CD4-positive, alpha-beta memory T cell (primary cell): Measurements from ENCODE around the gene ACP2. TPM values are rescaled to one million over a fixed set of nuclear protein-coding genes. Genes with fewer than 3 reads are reported as not detected.
A peak's percentile ranks its signal among the peaks of the same experiment; 100 is the strongest.

ENCODE experiments used
- CTCF ChIA-PET: fragments of 350-600 bp; sonication (Branson Sonifier 250); formaldehyde crosslinking; loops from one replicate; lab custom pipeline; 2021; ENCODE audit warnings: inconsistent platforms; ENCODE audit not compliant: partially characterized antibody; lab: Charles Lee
- POLR2A ChIA-PET: fragments of 350-600 bp; sonication (Branson Sonifier 250); formaldehyde crosslinking; loops from one replicate; lab custom pipeline; 2021; ENCODE audit not compliant: partially characterized antibody; lab: Charles Lee
- DNase-seq, 5 donors: peaks; one replicate each; pipeline versions ENCODE4 v3.0.0 to v3.0.0-alpha.2; 2020 to 2022; ENCODE audit warnings: mixed read lengths in 1 of 5
- H3K27ac ChIP-seq: one replicate; pipeline ENCODE4 v1.7.0; 2013; ENCODE audit warnings: low read depth, low read length
- H3K27me3 ChIP-seq: 2 replicates; pipeline ENCODE4 v1.7.0; 2013; ENCODE audit warnings: mild to moderate bottlenecking, low read length, moderate library complexity; ENCODE audit not compliant: insufficient read depth
- H3K36me3 ChIP-seq: 2 replicates; pipeline ENCODE4 v1.7.0; 2013; ENCODE audit warnings: mild to moderate bottlenecking, low read length, moderate library complexity; ENCODE audit not compliant: insufficient read depth
- H3K4me1 ChIP-seq: 2 replicates; pipeline ENCODE4 v1.7.0; 2013; ENCODE audit warnings: mild to moderate bottlenecking, low read length, moderate library complexity; ENCODE audit not compliant: insufficient read depth
- H3K4me3 ChIP-seq, 2 donors: one replicate each; pipeline ENCODE4 v1.7.0; 2013; ENCODE audit warnings: low read length in 2 of 2, mild to moderate bottlenecking in 1 of 2
- H3K9me3 ChIP-seq, 2 donors: one replicate each; pipeline ENCODE4 v1.7.0; 2013; ENCODE audit warnings: low read length in 2 of 2, control low read depth in 1 of 2; ENCODE audit not compliant: control insufficient read depth in 1 of 2
- H3K27ac Mint-ChIP-seq, 7 donors: one replicate each; pipeline ENCODE4 v1.8.0; 2020 to 2021; ENCODE audit warnings: mixed read lengths in 7 of 7, mild to moderate bottlenecking in 6 of 7, inconsistent platforms in 3 of 7, moderate library complexity in 3 of 7
- H3K27me3 Mint-ChIP-seq, 2 donors: one replicate each; pipeline ENCODE4 v1.8.0; 2020 to 2021; ENCODE audit warnings: mixed read lengths in 2 of 2
- H3K36me3 Mint-ChIP-seq, 2 donors: one replicate each; pipeline ENCODE4 v1.8.0; 2020 to 2021; ENCODE audit warnings: mixed read lengths in 2 of 2, inconsistent platforms in 1 of 2, mild to moderate bottlenecking in 1 of 2
- H3K4me1 Mint-ChIP-seq, 4 donors: one replicate each; pipeline ENCODE4 v1.8.0; 2020 to 2021; ENCODE audit warnings: mixed read lengths in 4 of 4, mild to moderate bottlenecking in 1 of 4
- H3K4me3 Mint-ChIP-seq, 8 donors: one replicate each; pipeline ENCODE4 v1.8.0; 2020 to 2021; ENCODE audit warnings: mixed read lengths in 8 of 8, mild to moderate bottlenecking in 7 of 8, moderate library complexity in 6 of 8, inconsistent platforms in 3 of 8
- H3K9me3 Mint-ChIP-seq, 8 donors: one replicate each; pipeline ENCODE4 v1.8.0; 2020 to 2021; ENCODE audit warnings: mixed read lengths in 8 of 8, mild to moderate bottlenecking in 5 of 8, inconsistent platforms in 3 of 8, moderate library complexity in 1 of 8
- intact Hi-C: fragments of 100-400 bp; cut with micrococcal nuclease; formaldehyde crosslinking; loops from one replicate; pipeline ENCODE4 v1.15.1; 2023
- polyA plus RNA-seq, 2 donors: library from polyadenylated mRNA; unstranded; fragments of 300-500 nt; fragmentation: Illumina TruSeq; gene quantifications; one replicate each; pipeline ENCODE4 v1.2.3, GENCODE V29; 2021
- total RNA-seq, 2 experiments: library from RNA; stranded (reverse); gene quantifications; one replicate each; pipeline ENCODE4 v1.2.3, GENCODE V29; 2021

ACP2 gene
- total and polyA plus RNA-seq, 4 experiments from 2014 or later, result 11.4 to 23.7 (median 21.3) TPM

GRCh38 chr11:47236482-47236881 is 12.1 kb downstream of the ACP2 start:
- ChIA-PET POLR2A (interaction anchor here (0.6 to 7.8 kb wide), 4 partner anchors 12 to 64 kb away, joined by 3 to 61 read pairs (median 24); partner anchors contain the start of genes ACP2 and DDB2), CTCF (interaction anchor here (0.6 to 4.6 kb wide), 5 partner anchors 11 to 399 kb away, joined by 3 to 20 read pairs (median 7); partner anchors contain the start of genes ACP2 and DDB2)
- intact Hi-C loops, result no loop called here
- DNase-seq, result no peak
- Histone ChIP-seq H3K4me3 (no peak overlapping the region), H3K9me3 (no peaks in the 10 kb centered on the region), H3K4me1 (peaks cover 25% of the 10 kb centered on the region), H3K27me3 (no peaks in the 10 kb centered on the region), H3K36me3 (peaks cover 19% of the 10 kb centered on the region), H3K27ac (peak overlapping the region; percentile 88)
- Mint-ChIP-seq H3K4me1 (peaks cover 9 to 32% (median 23%) of the 10 kb centered on the region in 4 donors), H3K27ac (peak overlapping the region; percentile 2 to 94 (median 76)), H3K36me3 (peaks cover 18 to 44% of the 10 kb centered on the region in 2 donors), H3K27me3 (no peaks in the 10 kb centered on the region), H3K4me3 (peak overlapping the region in 1 of 8 donors; percentile 59), H3K9me3 (peaks cover 0 to 2% (median 0%) of the 10 kb centered on the region in 8 donors)

DNA sequence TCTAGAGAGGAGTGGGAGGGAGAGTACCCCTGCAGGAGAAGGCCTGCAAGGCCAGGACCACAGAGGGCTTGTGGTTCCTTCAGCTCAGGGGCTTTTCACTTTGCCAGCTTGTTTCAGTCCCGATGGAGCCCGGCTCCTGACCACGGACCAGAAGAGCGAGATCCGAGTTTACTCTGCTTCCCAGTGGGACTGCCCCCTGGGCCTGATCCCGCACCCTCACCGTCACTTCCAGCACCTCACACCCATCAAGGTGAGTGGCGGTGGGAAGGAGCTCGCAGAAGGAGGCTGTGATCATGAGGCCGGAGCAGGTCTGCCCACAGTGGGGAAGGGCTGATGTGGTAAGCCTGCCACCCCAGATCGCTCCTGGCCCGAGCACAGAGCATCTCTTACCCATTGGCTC is 13.5 kb downstream of the ACP2 start:
- Mint-ChIP-seq H3K4me3 (peak overlapping the region in 6 of 8 donors; percentile 65 to 82 (median 70)), H3K27me3 (no peaks in the 10 kb centered on the region), H3K36me3 (peaks cover 16 to 40% of the 10 kb centered on the region in 2 donors), H3K4me1 (peaks cover 7 to 32% (median 23%) of the 10 kb centered on the region in 4 donors), H3K9me3 (peaks cover 0 to 2% (median 0%) of the 10 kb centered on the region in 8 donors), H3K27ac (peak overlapping the region; percentile 92 to 99 (median 97))
- no peak for DNase-seq
- peaks cover 16% of the 10 kb centered on the region for H3K36me3 ChIP-seq
- ChIA-PET POLR2A (interaction anchor here (0.6 to 7.8 kb wide), 7 partner anchors 13 to 1114 kb away, joined by 3 to 61 read pairs (median 4); partner anchors contain the start of genes ACP2, DDB2 and MADD), CTCF (interaction anchor here (0.7 to 4.6 kb wide), 12 partner anchors 10 to 431 kb away, joined by 3 to 25 read pairs (median 8); partner anchors contain the start of genes ACP2, DDB2 and MADD)
- no peaks in the 10 kb centered on the region for H3K27me3 ChIP-seq
- peak overlapping the region; percentile 88 for H3K27ac ChIP-seq
- no peak overlapping the region for H3K4me3 ChIP-seq
- intact Hi-C loops, result no loop called here
- H3K9me3 ChIP-seq, result no peaks in the 10 kb centered on the region
- peaks cover 25% of the 10 kb centered on the region for H3K4me1 ChIP-seq

- ChIA-PET POLR2A (interaction anchor here (1.3 to 7.8 kb wide), 6 partner anchors 14 to 177 kb away, joined by 4 to 61 read pairs (median 9); partner anchors contain the start of genes ACP2, DDB2 and MADD), CTCF (interaction anchor here (0.7 to 4.6 kb wide), 10 partner anchors 11 to 430 kb away, joined by 3 to 25 read pairs (median 8); partner anchors contain the start of genes ACP2 and DDB2)
- Histone ChIP-seq H3K27me3 (no peaks in the 10 kb centered on the region), H3K4me1 (peaks cover 25% of the 10 kb centered on the region), H3K36me3 (peaks cover 11% of the 10 kb centered on the region), H3K27ac (peak overlapping the region; percentile 88), H3K4me3 (no peak overlapping the region), H3K9me3 (no peaks in the 10 kb centered on the region)
- intact Hi-C loops, result loop anchor here (1.0 kb wide), 2 partner anchors 18 to 35 kb away; no protein-coding TSS in a partner anchor
- H3K9me3 Mint-ChIP-seq, result peaks cover 0 to 2% (median 0%) of the 10 kb centered on the region in 8 donors
- peak overlapping the region; percentile 56 to 82 (median 70) for H3K4me3 Mint-ChIP-seq
- H3K4me1 Mint-ChIP-seq, result peaks cover 7 to 32% (median 23%) of the 10 kb centered on the region in 4 donors
- DNase-seq, result peak; percentile 73 to 97 (median 80)
- peaks cover 13 to 36% of the 10 kb centered on the region in 2 donors for H3K36me3 Mint-ChIP-seq
- H3K27me3 Mint-ChIP-seq, result no peaks in the 10 kb centered on the region
- peak overlapping the region; percentile 92 to 99 (median 97) for H3K27ac Mint-ChIP-seq
Observed at GRCh38 chr11:47234669-47235100, 13.9 kb downstream of the ACP2 start.

- Histone ChIP-seq H3K27me3 (no peaks in the 10 kb centered on the region), H3K9me3 (no peaks in the 10 kb centered on the region), H3K36me3 (peaks cover 5% of the 10 kb centered on the region), H3K4me3 (no peak overlapping the region), H3K4me1 (peaks cover 25% of the 10 kb centered on the region), H3K27ac (peak overlapping the region; percentile 75)
- Mint-ChIP-seq H3K9me3 (peaks cover 0 to 2% (median 0%) of the 10 kb centered on the region in 8 donors), H3K4me3 (peak overlapping the region; percentile 56 to 82 (median 70)), H3K36me3 (peaks cover 14 to 35% of the 10 kb centered on the region in 2 donors), H3K4me1 (peaks cover 7 to 32% (median 23%) of the 10 kb centered on the region in 4 donors), H3K27me3 (no peaks in the 10 kb centered on the region), H3K27ac (peak overlapping the region; percentile 92 to 99 (median 97))
- ChIA-PET CTCF (interaction anchor here (0.9 to 4.6 kb wide), 14 partner anchors 14 to 619 kb away, joined by 3 to 25 read pairs (median 6); partner anchors contain the start of genes ACP2 and DDB2), POLR2A (interaction anchor here (0.9 to 7.8 kb wide), 6 partner anchors 14 to 178 kb away, joined by 3 to 61 read pairs (median 9); partner anchors contain the start of genes ACP2, DDB2 and MADD)
- intact Hi-C loops, result loop anchor here (1.0 kb wide), 2 partner anchors 18 to 35 kb away; no protein-coding TSS in a partner anchor
- peak in 4 of 5 donors; percentile 11 to 61 (median 21) for DNase-seq
Observed at GRCh38 chr11:47233989-47234668, 14.5 kb downstream of the ACP2 start.

- CTCF ChIA-PET, result interaction anchor here (0.7 to 4.6 kb wide), 12 partner anchors 11 to 620 kb away, joined by 3 to 25 read pairs (median 5); partner anchors contain the start of genes ACP2 and DDB2
- Mint-ChIP-seq H3K27ac (peak overlapping the region in 6 of 7 donors; percentile 27 to 98 (median 81)), H3K9me3 (peaks cover 0 to 2% (median 0%) of the 10 kb centered on the region in 8 donors), H3K4me1 (peaks cover 11 to 32% (median 23%) of the 10 kb centered on the region in 4 donors), H3K27me3 (no peaks in the 10 kb centered on the region), H3K36me3 (peaks cover 18 to 29% of the 10 kb centered on the region in 2 donors), H3K4me3 (no peak overlapping the region)
- Histone ChIP-seq H3K27ac (no peak overlapping the region), H3K27me3 (no peaks in the 10 kb centered on the region), H3K9me3 (no peaks in the 10 kb centered on the region), H3K4me1 (peaks cover 25% of the 10 kb centered on the region), H3K36me3 (no peaks in the 10 kb centered on the region), H3K4me3 (no peak overlapping the region)
- intact Hi-C loops, result no loop called here
- POLR2A ChIA-PET, result interaction anchor here (0.7 to 7.8 kb wide), 4 partner anchors 15 to 38 kb away, joined by 3 to 61 read pairs (median 28); partner anchors contain the start of genes ACP2, DDB2 and MADD
- no peak for DNase-seq
Observed at GRCh38 chr11:47233051-47233450, 15.6 kb downstream of the ACP2 start.

DNA sequence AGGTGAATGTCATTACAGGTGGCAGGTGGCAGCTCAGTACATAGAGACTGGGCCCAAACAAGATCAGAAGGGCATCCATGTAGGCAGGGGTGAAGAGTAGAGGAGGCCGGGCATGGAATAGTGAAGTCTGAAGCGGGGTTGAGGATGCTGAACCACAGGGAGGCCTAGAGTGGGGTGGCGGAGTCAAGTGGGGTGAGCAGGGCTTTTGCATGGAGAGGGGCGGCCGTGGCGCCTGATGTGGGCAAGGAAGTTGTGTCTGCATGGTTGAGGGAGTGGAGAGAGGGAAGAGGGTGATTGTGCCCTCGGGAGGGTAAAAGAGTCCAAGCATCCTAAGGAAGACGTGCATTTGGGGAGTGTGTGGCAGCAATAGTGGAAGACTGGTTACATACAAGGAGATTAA is 19.5 kb downstream of the ACP2 start:
- POLR2A ChIA-PET, result interaction anchor here (1.0 to 1.6 kb wide), 2 partner anchors 9 to 14 kb away, joined by 4 to 5 read pairs; partner anchors contain the start of gene DDB2
- Mint-ChIP-seq H3K27ac (peak overlapping the region in 5 of 7 donors; percentile 24 to 79 (median 59)), H3K4me1 (peaks cover 6 to 11% (median 7%) of the 10 kb centered on the region in 4 donors), H3K9me3 (peaks cover 0 to 2% (median 0%) of the 10 kb centered on the region in 8 donors), H3K27me3 (no peaks in the 10 kb centered on the region), H3K36me3 (peaks cover 26 to 27% of the 10 kb centered on the region in 2 donors), H3K4me3 (no peak overlapping the region)
- H3K36me3 ChIP-seq, result no peaks in the 10 kb centered on the region
- H3K27ac ChIP-seq, result no peak overlapping the region
- peaks cover 2% of the 10 kb centered on the region for H3K4me1 ChIP-seq
- H3K4me3 ChIP-seq, result no peak overlapping the region
- CTCF ChIA-PET, result interaction anchor here (0.6 to 1.6 kb wide), 2 partner anchors 14 to 208 kb away, joined by 3 read pairs; partner anchors contain the start of gene DDB2
- intact Hi-C loops, result no loop called here
- no peak for DNase-seq
- no peaks in the 10 kb centered on the region for H3K9me3 ChIP-seq
- no peaks in the 10 kb centered on the region for H3K27me3 ChIP-seq
